Erythroblast (primary cell): Measurements from ENCODE around the gene HPS5.

Source experiments
- GATA1 ChIP-seq: IDR thresholded peaks from 2 replicates; pipeline ENCODE4 v1.6.1; 2011; ENCODE audit warnings: low read depth, mild to moderate bottlenecking, control low read depth, low read length, moderate library complexity
- POLR2A ChIP-seq: IDR thresholded peaks from 2 replicates; pipeline ENCODE4 v1.6.1; 2011; ENCODE audit warnings: mild to moderate bottlenecking, low read length

DNA sequence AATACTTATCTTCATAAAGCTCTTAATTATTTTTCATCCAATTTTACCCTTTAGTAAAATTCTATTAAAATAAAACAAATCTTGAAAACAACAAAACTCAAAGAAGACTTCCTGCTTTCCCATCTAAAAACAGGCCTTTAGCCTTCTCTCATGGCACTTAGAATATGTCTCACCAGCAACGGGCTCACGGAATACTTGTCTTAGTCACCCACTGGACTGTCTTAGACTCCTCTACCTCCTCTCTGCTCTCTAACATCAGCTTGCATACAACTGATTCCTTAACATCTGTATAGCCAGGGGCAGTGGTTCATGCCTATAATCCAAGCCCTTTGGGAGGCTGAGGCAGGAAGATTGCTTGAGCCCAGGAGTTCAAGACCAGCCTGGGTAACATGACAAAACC, 13.7 kb downstream of the HPS5 start:
- TF ChIP-seq POLR2A (no peak), GATA1 (no peak)
